Activated T-cell treated with anti-CD3 and anti-CD28 coated beads, Interleukin-2, amount 50 U/mL, for 4 hours (primary cell): ENCODE results near the gene F10. TPM values are rescaled to one million over a fixed set of nuclear protein-coding genes. Genes with fewer than 3 reads are reported as not detected.

Experiments used
- ATAC-seq, 2 donors: fragments of 200-7000 bp; cut with Tn5 transposase; one replicate each; pipeline ENCODE4 v1.10.0; 2021
- DNase-seq: peaks from one replicate; pipeline ENCODE4 v3.0.0-alpha.2; 2020
- H3K27me3 Mint-ChIP-seq: one replicate; pipeline ENCODE4 v1.8.0; 2021; ENCODE audit warnings: low read depth, mixed read lengths
- H3K36me3 Mint-ChIP-seq: one replicate; pipeline ENCODE4 v1.8.0; 2022; ENCODE audit warnings: mixed read lengths; ENCODE audit not compliant: insufficient read depth
- H3K4me1 Mint-ChIP-seq: one replicate; pipeline ENCODE4 v1.8.0; 2021; ENCODE audit warnings: low read depth, mixed read lengths
- H3K4me3 Mint-ChIP-seq: one replicate; pipeline ENCODE4 v1.8.0; 2021; ENCODE audit warnings: mild to moderate bottlenecking, moderate library complexity, mixed read lengths
- H3K9me3 Mint-ChIP-seq: one replicate; pipeline ENCODE4 v1.8.0; 2021; ENCODE audit warnings: mixed read lengths
- total RNA-seq, 3 donors: library from RNA; stranded (reverse); gene quantifications; one replicate each; pipeline ENCODE4 v1.2.1, GENCODE V29; 2021

The F10 gene
- total RNA-seq, 3 donors from 2014 or later = not detected

- Mint-ChIP-seq H3K27me3 (peaks cover 3% of the 10 kb centered on the region), H3K36me3 (no peaks in the 10 kb centered on the region), H3K9me3 (no peaks in the 10 kb centered on the region), H3K4me1 (no peaks in the 10 kb centered on the region), H3K4me3 (no peak overlapping the region)
- ATAC-seq (no peak), DNase-seq (no peak)
Measured at GRCh38 chr13:113114511-113115362, 7.9 kb upstream of the F10 start.

DNA sequence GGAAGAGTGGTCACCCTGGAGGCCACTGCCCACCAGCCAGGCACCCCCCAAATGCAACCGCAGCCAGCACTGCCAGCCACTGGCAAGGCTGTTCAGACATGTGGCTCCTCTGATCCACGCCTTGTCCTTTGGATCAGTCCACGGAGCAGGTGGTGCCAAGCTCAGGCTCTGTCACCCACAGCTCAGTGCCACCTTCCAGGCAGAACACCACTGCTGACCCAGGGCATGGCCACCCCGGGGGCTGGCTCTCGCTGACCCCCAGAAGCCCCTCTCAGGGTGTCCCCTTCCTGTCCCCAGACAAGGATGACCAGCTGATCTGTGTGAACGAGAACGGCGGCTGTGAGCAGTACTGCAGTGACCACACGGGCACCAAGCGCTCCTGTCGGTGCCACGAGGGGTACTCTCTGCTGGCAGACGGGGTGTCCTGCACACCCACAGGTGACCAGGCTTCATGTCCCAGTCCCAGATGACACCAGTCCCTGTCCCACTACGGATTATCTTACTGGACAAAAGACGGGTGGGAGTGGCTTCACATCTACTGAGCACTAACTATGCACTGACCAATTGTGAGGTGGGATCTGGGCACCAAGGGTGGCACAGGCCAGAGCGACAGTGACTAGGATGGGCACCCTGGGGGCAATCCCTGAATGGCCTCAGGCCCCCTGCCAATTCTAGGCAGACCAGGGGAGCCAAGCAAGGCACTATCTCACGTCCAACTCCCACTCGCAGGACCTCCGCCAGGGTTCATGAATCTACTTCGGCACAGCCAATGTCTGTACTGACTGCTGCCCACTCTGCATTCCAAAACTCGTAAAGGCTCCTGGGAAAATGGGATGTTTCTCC is 7.0 kb upstream of the F10 start:
- Mint-ChIP-seq H3K27me3 (peaks cover 3% of the 10 kb centered on the region), H3K4me1 (no peaks in the 10 kb centered on the region), H3K4me3 (no peak overlapping the region), H3K9me3 (no peaks in the 10 kb centered on the region), H3K36me3 (no peaks in the 10 kb centered on the region)
- no peak for ATAC-seq
- no peak for DNase-seq

DNA sequence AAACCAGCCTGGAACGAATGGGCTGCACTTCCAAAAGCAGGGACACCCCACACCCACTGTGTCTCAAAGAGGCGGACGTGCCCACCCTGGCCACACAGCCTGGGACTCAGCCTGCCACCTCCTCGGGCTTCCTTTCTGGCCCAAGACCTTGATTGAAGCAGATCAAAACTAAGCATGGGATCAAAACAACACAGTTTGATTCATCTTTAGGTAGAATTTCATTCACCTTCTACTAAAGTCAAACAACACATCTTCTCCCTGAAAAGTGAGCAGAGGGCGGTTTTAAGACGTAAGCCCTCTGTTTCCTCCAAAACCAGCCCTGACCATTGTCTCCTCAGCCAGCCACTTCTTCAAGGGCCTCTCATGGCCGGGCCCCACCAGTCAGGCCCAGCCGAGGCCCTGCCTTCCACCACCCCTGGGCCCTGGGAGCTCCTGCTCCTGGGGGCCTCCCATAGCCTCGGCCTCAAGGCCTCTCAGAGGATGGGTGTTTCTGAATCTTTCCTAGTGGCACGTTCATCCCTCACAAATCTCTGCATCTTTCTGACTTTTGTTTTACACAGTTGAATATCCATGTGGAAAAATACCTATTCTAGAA is 6.3 kb upstream of the F10 start:
- no peaks in the 10 kb centered on the region for H3K4me1 Mint-ChIP-seq
- no peaks in the 10 kb centered on the region for H3K36me3 Mint-ChIP-seq
- peaks cover 3% of the 10 kb centered on the region for H3K27me3 Mint-ChIP-seq
- ATAC-seq (no peak), DNase-seq (no peak)
- H3K4me3 Mint-ChIP-seq = no peak overlapping the region
- no peaks in the 10 kb centered on the region for H3K9me3 Mint-ChIP-seq

- Mint-ChIP-seq H3K4me1 (no peaks in the 10 kb centered on the region), H3K4me3 (no peak overlapping the region), H3K9me3 (no peaks in the 10 kb centered on the region), H3K36me3 (no peaks in the 10 kb centered on the region), H3K27me3 (peaks cover 3% of the 10 kb centered on the region)
- DNase-seq (no peak), ATAC-seq (no peak)
Measured at GRCh38 chr13:113116871-113117271, 5.7 kb upstream of the F10 start.

DNA sequence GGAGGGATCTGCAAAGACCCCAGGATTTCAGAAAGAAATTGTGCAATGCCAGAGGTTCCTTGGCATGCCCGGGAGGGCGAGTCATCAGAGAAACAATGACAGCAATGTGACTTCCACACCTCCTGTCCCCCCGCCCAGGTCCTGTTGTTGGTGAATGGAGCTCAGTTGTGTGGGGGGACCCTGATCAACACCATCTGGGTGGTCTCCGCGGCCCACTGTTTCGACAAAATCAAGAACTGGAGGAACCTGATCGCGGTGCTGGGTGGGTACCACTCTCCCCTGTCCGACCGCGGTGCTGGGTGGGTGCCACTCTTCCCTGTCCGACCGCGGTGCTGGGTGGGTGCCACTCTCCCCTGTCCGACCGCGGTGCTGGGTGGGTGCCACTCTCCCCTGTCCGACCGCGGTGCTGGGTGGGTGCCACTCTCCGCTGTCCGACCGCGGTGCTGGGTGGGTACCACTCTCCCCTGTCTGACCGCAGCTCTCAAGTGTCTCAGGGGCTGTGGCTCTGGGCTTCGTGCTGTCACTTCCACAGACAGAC is 5.2 kb upstream of the F10 start:
- Mint-ChIP-seq H3K27me3 (peaks cover 3% of the 10 kb centered on the region), H3K36me3 (no peaks in the 10 kb centered on the region), H3K4me3 (no peak overlapping the region), H3K9me3 (no peaks in the 10 kb centered on the region), H3K4me1 (no peaks in the 10 kb centered on the region)
- ATAC-seq (no peak), DNase-seq (no peak)

DNA sequence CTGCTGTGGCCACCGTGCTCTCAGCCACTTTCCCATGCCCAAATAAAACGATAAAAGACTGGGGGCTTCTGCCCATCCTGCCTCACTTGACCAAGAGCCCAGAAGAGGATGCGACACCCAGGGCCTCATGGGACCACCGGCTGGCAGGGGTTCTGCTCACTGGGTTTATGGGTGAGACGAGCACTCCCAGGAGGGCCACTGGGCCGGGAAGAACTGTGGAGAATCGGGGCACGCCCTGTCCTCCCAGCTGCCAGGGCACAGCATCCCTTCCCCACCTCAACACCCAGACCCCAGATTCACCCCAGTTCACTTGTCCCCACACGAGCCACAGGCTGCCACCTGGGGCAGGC is 4.7 kb upstream of the F10 start:
- no peaks in the 10 kb centered on the region for H3K4me1 Mint-ChIP-seq
- ATAC-seq (no peak), DNase-seq (no peak)
- H3K36me3 Mint-ChIP-seq = no peaks in the 10 kb centered on the region
- H3K4me3 Mint-ChIP-seq = no peak overlapping the region
- peaks cover 3% of the 10 kb centered on the region for H3K27me3 Mint-ChIP-seq
- H3K9me3 Mint-ChIP-seq = no peaks in the 10 kb centered on the region

GRCh38 chr13:113118261-113119021 is 4.2 kb upstream of the F10 start:
- ATAC-seq (no peak), DNase-seq (no peak)
- Mint-ChIP-seq H3K27me3 (peaks cover 3% of the 10 kb centered on the region), H3K36me3 (no peaks in the 10 kb centered on the region), H3K4me1 (no peaks in the 10 kb centered on the region), H3K4me3 (no peak overlapping the region), H3K9me3 (no peaks in the 10 kb centered on the region)

DNA sequence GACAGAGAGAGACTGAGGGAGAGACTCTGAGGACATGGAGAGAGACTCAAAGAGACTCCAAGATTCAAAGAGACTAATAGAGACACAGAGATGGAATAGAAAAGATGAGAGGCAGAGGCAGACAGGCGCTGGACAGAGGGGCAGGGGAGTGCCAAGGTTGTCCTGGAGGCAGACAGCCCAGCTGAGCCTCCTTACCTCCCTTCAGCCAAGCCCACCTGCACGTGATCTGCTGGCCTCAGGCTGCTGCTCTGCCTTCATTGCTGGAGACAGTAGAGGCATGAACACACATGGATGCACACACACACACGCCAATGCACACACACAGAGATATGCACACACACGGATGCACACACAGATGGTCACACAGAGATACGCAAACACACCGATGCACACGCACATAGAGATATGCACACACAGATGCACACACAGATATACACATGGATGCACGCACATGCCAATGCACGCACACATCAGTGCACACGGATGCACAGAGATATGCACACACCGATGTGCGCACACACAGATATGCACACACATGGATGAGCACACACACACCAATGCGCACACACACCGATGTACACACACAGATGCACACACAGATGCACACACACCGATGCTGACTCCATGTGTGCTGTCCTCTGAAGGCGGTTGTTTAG is 3.3 kb upstream of the F10 start:
- H3K36me3 Mint-ChIP-seq = no peaks in the 10 kb centered on the region
- no peaks in the 10 kb centered on the region for H3K9me3 Mint-ChIP-seq
- H3K4me3 Mint-ChIP-seq = no peak overlapping the region
- no peaks in the 10 kb centered on the region for H3K4me1 Mint-ChIP-seq
- ATAC-seq = no peak
- no peak for DNase-seq
- H3K27me3 Mint-ChIP-seq = peaks cover 2% of the 10 kb centered on the region

DNA sequence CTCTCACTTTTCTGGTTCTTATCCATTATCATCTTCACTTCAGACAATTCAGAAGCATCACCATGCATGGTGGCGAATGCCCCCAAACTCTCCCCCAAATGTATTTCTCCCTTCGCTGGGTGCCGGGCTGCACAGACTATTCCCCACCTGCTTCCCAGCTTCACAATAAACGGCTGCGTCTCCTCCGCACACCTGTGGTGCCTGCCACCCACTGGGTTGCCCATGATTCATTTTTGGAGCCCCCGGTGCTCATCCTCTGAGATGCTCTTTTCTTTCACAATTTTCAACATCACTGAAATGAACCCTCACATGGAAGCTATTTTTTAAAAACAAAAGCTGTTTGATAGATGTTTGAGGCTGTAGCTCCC is 2.8 kb upstream of the F10 start:
- Mint-ChIP-seq H3K4me1 (no peaks in the 10 kb centered on the region), H3K36me3 (no peaks in the 10 kb centered on the region), H3K9me3 (no peaks in the 10 kb centered on the region), H3K27me3 (no peaks in the 10 kb centered on the region), H3K4me3 (no peak overlapping the region)
- no peak for DNase-seq
- no peak for ATAC-seq

DNA sequence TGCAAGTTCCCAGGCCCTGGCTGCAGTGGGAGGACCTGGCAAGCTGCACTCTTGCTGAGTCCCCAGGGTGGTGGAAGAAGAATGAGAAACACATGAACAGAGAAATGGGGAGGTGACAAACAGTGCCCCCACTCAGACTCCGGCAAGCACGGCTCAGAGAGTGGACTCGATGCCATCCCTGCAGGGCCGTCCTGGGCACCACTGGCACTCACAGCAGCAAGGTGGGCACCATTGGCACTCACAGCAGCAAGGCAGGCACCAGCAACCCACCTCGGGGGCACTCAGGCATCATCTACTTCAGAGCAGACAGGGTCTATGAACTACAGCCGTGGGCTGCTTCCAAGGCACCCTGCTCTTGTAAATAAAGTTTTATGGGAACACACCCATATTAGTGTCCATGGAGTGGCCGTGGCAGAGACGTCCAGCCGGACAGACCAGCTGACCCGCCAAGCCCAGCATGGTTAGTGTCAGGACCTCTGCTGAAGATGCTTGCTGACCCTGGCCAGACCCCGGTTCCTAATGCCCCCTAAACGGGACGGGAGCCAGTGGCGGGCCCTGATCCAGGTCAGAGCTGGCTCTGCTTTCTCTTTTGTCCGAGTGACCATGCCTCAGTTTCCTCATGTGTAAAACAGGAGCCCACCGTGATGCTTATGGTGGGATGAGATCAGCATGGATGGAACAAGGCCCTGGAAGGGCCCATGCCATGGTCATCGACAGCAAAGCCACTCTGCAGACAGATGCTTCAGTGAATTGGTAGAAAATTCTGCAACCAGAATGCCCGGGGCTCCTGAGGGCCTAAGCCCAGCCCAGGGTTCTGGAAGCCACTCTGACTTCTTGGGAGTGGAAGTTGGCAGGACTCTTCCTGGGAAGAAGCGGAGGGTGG is 2.1 kb upstream of the F10 start:
- Mint-ChIP-seq H3K27me3 (no peaks in the 10 kb centered on the region), H3K4me3 (no peak overlapping the region), H3K36me3 (no peaks in the 10 kb centered on the region), H3K9me3 (no peaks in the 10 kb centered on the region), H3K4me1 (no peaks in the 10 kb centered on the region)
- ATAC-seq = no peak
- no peak for DNase-seq

GRCh38 chr13:113121183-113121927 is 1.2 kb upstream of the F10 start:
- H3K9me3 Mint-ChIP-seq = no peaks in the 10 kb centered on the region
- no peak for ATAC-seq
- DNase-seq = no peak
- no peaks in the 10 kb centered on the region for H3K4me1 Mint-ChIP-seq
- no peaks in the 10 kb centered on the region for H3K36me3 Mint-ChIP-seq
- H3K27me3 Mint-ChIP-seq = peaks cover 3% of the 10 kb centered on the region
- H3K4me3 Mint-ChIP-seq = no peak overlapping the region

DNA sequence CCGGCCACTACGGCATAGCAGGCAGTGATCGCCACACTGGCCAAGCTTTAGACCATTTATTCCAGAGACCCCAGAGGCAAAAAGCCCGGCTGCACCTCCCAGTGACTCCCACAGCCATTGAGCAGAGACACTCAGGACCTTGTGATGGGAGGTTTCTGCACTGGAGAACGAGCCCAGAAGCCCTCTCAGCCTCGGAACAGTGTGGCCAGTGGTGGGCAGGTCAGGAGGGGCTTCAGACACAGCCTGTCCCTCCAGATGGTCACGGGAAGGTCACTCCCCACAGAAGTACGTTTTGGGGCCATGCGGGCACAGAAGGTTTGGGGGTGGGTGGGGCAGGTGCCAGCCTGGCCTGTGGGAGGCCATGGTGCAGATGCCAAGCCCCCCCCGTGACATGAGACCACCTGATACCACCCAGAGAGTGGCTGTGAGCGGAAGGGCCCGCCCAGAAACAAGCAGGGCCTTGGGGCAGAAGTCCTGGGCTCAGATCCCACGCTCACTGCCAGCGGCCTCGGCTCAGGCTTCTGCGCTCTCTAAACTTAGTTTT is 599 bp upstream of the F10 start:
- DNase-seq = no peak
- no peak for ATAC-seq
- Mint-ChIP-seq H3K36me3 (no peaks in the 10 kb centered on the region), H3K4me3 (no peak overlapping the region), H3K4me1 (no peaks in the 10 kb centered on the region), H3K27me3 (peaks cover 8% of the 10 kb centered on the region), H3K9me3 (no peaks in the 10 kb centered on the region)
